Ishikawa (cell line): ENCODE measurements around the gene EPHA3.

ENCODE experiments used
- CREB1 ChIP-seq: IDR thresholded peaks from 2 replicates; pipeline ENCODE4 v1.6.1; 2012; ENCODE audit warnings: low read depth
- EGR1 ChIP-seq: IDR thresholded peaks from 2 replicates; pipeline ENCODE4 v1.6.1; 2012
- EP300 ChIP-seq: IDR thresholded peaks from 2 replicates; pipeline ENCODE4 v1.6.1; 2012; ENCODE audit warnings: borderline replicate concordance
- NFIC ChIP-seq: IDR thresholded peaks from 2 replicates; pipeline ENCODE4 v1.6.1; 2012
- RAD21 ChIP-seq: IDR thresholded peaks from 2 replicates; pipeline ENCODE4 v1.6.1; 2012; ENCODE audit warnings: low read depth
- TEAD4 ChIP-seq: IDR thresholded peaks from 2 replicates; pipeline ENCODE4 v1.6.1; 2012
- YY1 ChIP-seq: IDR thresholded peaks from 2 replicates; pipeline ENCODE4 v1.6.1; 2012; ENCODE audit warnings: low read depth
- ZBTB7A ChIP-seq: IDR thresholded peaks from 2 replicates; pipeline ENCODE4 v1.6.1; 2012; ENCODE audit warnings: low read depth
- TF ChIP-seq, protein P1 (sequence below): IDR thresholded peaks from 2 replicates; pipeline ENCODE4 v1.6.1; 2012

DNA sequence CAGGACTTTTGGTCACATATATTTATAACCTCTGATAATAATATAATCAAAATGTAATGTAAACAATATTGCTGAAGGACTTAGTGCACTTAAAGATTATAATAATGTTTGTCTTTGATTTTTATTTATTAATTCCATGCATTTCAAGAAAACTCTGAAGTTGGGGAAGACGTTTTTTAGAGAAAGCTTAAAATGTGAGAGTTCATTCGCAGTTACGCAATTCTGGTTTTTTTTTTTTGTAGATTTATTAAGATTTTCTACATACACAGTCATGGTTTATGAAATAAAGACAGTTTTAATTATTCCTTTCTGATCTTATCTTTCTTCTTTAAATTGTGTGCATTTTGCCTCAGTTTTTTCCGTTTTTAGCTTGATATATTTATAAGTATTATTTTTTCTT lies 204.7 kb downstream of the EPHA3 start:
- TF ChIP-seq, protein P1, sequence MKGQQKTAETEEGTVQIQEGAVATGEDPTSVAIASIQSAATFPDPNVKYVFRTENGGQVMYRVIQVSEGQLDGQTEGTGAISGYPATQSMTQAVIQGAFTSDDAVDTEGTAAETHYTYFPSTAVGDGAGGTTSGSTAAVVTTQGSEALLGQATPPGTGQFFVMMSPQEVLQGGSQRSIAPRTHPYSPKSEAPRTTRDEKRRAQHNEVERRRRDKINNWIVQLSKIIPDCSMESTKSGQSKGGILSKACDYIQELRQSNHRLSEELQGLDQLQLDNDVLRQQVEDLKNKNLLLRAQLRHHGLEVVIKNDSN: no peak
- TF ChIP-seq YY1 (no peak), CREB1 (no peak), TEAD4 (no peak), NFIC (no peak), EGR1 (no peak), EP300 (no peak), RAD21 (no peak), ZBTB7A (no peak)
